ENCODE results near the gene AGXT2.

DNA sequence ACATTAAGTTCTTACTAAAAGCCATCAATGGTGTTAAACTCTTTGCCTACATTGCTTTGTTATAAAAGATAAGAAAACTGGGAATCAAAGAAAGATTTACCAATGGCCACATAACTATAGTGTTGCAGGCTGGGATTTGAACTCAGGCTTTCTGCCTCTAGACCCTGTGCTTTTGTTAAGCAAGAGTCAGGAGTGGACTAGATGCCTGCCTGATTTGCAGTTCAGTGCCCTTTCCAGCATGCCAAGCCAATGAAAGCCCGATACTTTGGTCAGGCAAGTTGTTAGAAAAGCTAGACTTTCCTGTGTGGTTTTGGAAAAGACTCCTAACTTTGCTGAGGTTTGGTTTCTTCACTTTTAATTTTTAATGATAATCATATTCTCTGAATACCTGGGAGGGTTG is 21.4 kb upstream of the AGXT2 start:
- TF ChIP-seq POLR2A (IDR thresholded peaks at IDR 0.05; ENCODE audit: low read depth, low read length) (no peak), POLR2AphosphoS5 (IDR thresholded peaks at IDR 0.05; ENCODE audit: low read depth, low read length) (no peak)

Data from GM12892 (cell line).